Natural killer cell (primary cell): ENCODE measurements around the gene MTF2. TPM values are rescaled to one million over a fixed set of nuclear protein-coding genes. Genes with fewer than 3 reads are reported as not detected.
"Not testable (repeated sequence)": the region's sequence is repeated elsewhere in the genome, so short reads cannot be mapped to it uniquely, and the experiment has no call there.

ENCODE experiments used
- ATAC-seq, 3 donors: fragments of 150-1000 bp in 2 of 3; fragments of 200-7000 bp in 1 of 3; cut with Tn5 transposase; 1 replicate in 1 of 3; 2 replicates in 2 of 3; pipeline ENCODE4 v1.10.0; 2021; ENCODE audit warnings: mild to moderate bottlenecking in 2 of 3, moderate library complexity in 2 of 3
- DNase-seq, 2 donors: peaks; one replicate each; pipeline versions ENCODE4 v3.0.0 to v3.0.0-alpha.2; 2013 to 2021; ENCODE audit warnings: mixed read lengths in 1 of 2
- H3K27ac ChIP-seq: one replicate; pipeline ENCODE4 v1.5.1; 2013; ENCODE audit warnings: mild to moderate bottlenecking, low read length
- H3K27me3 ChIP-seq: one replicate; pipeline ENCODE4 v1.6.1; 2013; ENCODE audit warnings: low read length; ENCODE audit not compliant: control insufficient read depth, insufficient read depth
- H3K36me3 ChIP-seq: one replicate; pipeline ENCODE4 v1.6.1; 2013; ENCODE audit warnings: low read length; ENCODE audit not compliant: control insufficient read depth, insufficient read depth
- H3K4me1 ChIP-seq: one replicate; pipeline ENCODE4 v1.6.1; 2013; ENCODE audit warnings: low read length; ENCODE audit not compliant: control insufficient read depth, insufficient read depth
- H3K4me3 ChIP-seq: one replicate; pipeline ENCODE4 v1.5.1; 2013; ENCODE audit warnings: low read length
- H3K9me3 ChIP-seq: one replicate; pipeline ENCODE4 v1.6.1; 2013; ENCODE audit warnings: low read length; ENCODE audit not compliant: control insufficient read depth, insufficient read depth
- H3K27ac Mint-ChIP-seq, 2 donors: one replicate each; pipeline ENCODE4 v1.8.0; 2022; ENCODE audit warnings: mild to moderate bottlenecking in 2 of 2, mixed read lengths in 2 of 2, moderate library complexity in 1 of 2
- H3K27me3 Mint-ChIP-seq, 2 donors: one replicate each; pipeline ENCODE4 v1.8.0; 2022; ENCODE audit warnings: low read depth in 2 of 2, mixed read lengths in 2 of 2
- H3K36me3 Mint-ChIP-seq: one replicate; pipeline ENCODE4 v1.8.0; 2022; ENCODE audit warnings: mixed read lengths
- H3K4me1 Mint-ChIP-seq, 2 donors: one replicate each; pipeline ENCODE4 v1.8.0; 2022; ENCODE audit warnings: mixed read lengths in 2 of 2
- H3K4me3 Mint-ChIP-seq: one replicate; pipeline ENCODE4 v1.8.0; 2022; ENCODE audit warnings: mild to moderate bottlenecking, moderate library complexity, mixed read lengths
- H3K9me3 Mint-ChIP-seq, 2 donors: one replicate each; pipeline ENCODE4 v1.8.0; 2022; ENCODE audit warnings: mixed read lengths in 2 of 2
- WGBS: methylation state at CpG from one replicate; pipeline ENCODE4 v1.1.7; 2013; ENCODE audit warnings: missing lambda C conversion rate; ENCODE audit not compliant: insufficient coverage; 5-methylcytosine and 5-hydroxymethylcytosine counted together
- intact Hi-C: fragments of 100-400 bp; cut with micrococcal nuclease; formaldehyde crosslinking; loops from one replicate; pipeline ENCODE4 v1.14.2; 2022
- total RNA-seq, 4 donors: library from RNA; stranded (reverse); fragments of 120-200 nt in 1 of 4; gene quantifications; one replicate each; pipeline versions ENCODE4 v1.2.3 to v1.2.4, GENCODE V29; 2013 to 2022
- TF ChIP-seq, protein P1 (sequence below): fragments of 200-600 bp; IDR thresholded peaks from one replicate; pipeline ENCODE4 v1.8.0; 2022; ENCODE audit warnings: antibody characterized with exemption

The MTF2 gene
- total RNA-seq, 3 donors from 2014 or later (not counting 1 experiment from before 2014, with no cell fraction given) = 46.1 to 65.7 (median 47.8) TPM

DNA sequence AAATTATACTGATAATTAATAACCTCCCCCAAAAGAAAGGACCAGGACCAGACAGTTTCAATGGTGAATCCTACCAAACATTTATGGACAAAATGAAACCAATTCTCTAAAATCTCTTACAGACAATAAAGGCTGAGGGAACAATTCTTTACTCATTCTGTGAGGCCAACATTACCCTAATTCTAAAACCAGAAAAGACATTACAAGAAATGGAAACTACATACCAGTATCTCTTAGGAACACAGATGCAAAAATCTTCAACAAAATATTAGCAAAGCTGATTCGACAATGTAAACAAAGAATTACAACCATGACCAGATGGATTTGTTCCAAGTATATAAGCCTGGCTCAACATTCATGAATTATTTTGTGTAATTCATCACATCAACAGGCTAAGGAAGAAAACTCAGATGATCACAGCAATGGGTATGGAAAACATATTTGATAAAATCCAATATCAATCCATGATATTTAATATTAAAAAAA, 92.5 kb downstream of the MTF2 start:
- no peaks in the 10 kb centered on the region for H3K9me3 Mint-ChIP-seq
- peak overlapping the region; percentile 80 to 88 for H3K27ac Mint-ChIP-seq
- H3K36me3 ChIP-seq = no peaks in the 10 kb centered on the region
- TF ChIP-seq, protein P1, sequence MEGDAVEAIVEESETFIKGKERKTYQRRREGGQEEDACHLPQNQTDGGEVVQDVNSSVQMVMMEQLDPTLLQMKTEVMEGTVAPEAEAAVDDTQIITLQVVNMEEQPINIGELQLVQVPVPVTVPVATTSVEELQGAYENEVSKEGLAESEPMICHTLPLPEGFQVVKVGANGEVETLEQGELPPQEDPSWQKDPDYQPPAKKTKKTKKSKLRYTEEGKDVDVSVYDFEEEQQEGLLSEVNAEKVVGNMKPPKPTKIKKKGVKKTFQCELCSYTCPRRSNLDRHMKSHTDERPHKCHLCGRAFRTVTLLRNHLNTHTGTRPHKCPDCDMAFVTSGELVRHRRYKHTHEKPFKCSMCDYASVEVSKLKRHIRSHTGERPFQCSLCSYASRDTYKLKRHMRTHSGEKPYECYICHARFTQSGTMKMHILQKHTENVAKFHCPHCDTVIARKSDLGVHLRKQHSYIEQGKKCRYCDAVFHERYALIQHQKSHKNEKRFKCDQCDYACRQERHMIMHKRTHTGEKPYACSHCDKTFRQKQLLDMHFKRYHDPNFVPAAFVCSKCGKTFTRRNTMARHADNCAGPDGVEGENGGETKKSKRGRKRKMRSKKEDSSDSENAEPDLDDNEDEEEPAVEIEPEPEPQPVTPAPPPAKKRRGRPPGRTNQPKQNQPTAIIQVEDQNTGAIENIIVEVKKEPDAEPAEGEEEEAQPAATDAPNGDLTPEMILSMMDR = no peak
- DNase-seq (no peak), ATAC-seq (peak in 1 of 3 donors; percentile 15)
- H3K4me3 ChIP-seq = peak overlapping the region; percentile 0
- intact Hi-C loops = no loop called here
- no peaks in the 10 kb centered on the region for H3K27me3 Mint-ChIP-seq
- H3K27ac ChIP-seq = no peak overlapping the region
- 57% methylated on average over 1 of the region's 1 CpG for WGBS
- H3K36me3 Mint-ChIP-seq = no peaks in the 10 kb centered on the region
- H3K9me3 ChIP-seq = no peaks in the 10 kb centered on the region
- peak overlapping the region; percentile 93 for H3K4me3 Mint-ChIP-seq
- peaks cover 65 to 74% of the 10 kb centered on the region in 2 donors for H3K4me1 Mint-ChIP-seq
- H3K4me1 ChIP-seq = peaks cover 15% of the 10 kb centered on the region
- H3K27me3 ChIP-seq = no peaks in the 10 kb centered on the region

DNA sequence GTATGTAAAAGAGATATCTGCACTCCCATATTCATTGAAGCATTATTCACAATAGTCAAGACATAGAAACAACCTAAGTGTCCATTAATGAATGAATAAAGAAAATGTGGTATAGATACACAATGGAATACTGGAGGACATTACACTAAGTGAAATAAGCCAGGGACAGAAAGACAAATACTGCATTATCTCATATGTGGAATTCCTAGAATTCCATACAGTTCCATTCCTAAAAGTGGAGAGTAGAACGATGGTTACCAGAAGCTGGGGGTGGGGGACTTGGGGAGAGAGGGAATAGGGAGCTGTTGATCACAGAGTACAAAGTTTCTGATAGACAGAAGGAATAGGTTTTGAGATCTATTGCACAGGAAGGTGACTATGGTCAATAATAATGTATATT, 93.7 kb downstream of the MTF2 start:
- H3K36me3 Mint-ChIP-seq = no peaks in the 10 kb centered on the region
- Histone ChIP-seq H3K27ac (no peak overlapping the region), H3K27me3 (no peaks in the 10 kb centered on the region), H3K4me1 (peaks cover 21% of the 10 kb centered on the region), H3K9me3 (no peaks in the 10 kb centered on the region), H3K36me3 (peaks cover 5% of the 10 kb centered on the region), H3K4me3 (no peak overlapping the region)
- H3K27ac Mint-ChIP-seq = peak overlapping the region in 1 of 2 donors; percentile 88
- peak overlapping the region; percentile 61 for H3K4me3 Mint-ChIP-seq
- intact Hi-C loops = no loop called here
- H3K4me1 Mint-ChIP-seq = peaks cover 63 to 67% of the 10 kb centered on the region in 2 donors
- TF ChIP-seq, protein P1 = no peak
- 88% methylated on average over 1 of the region's 1 CpG for WGBS
- no peak for ATAC-seq
- H3K27me3 Mint-ChIP-seq = no peaks in the 10 kb centered on the region
- no peaks in the 10 kb centered on the region for H3K9me3 Mint-ChIP-seq
- DNase-seq = no peak

DNA sequence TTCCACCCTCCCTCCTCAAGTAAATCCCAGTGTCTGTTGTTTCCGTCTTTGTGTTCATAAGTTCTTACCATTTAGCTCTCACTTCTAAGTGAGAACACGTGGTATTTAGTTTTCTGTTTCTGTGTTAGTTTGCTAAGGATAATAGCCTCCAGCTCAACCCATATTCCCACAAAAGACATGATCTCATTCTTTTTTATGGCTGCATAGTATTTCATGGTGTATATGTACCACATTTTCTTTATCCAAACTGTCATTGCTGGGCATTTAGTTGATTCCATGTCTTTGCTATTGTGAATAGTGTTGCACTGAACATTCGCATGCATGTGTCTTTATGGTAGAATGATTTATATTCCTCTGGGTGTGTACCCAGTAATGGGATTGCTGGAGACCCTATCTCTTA, 95.6 kb downstream of the MTF2 start:
- H3K4me1 ChIP-seq = peaks cover 33% of the 10 kb centered on the region
- intact Hi-C loops, DNase-seq, H3K4me3 ChIP-seq, H3K27ac ChIP-seq, H3K9me3 ChIP-seq, H3K27me3 ChIP-seq, H3K4me3 Mint-ChIP-seq, ATAC-seq, H3K9me3 Mint-ChIP-seq, H3K27me3 Mint-ChIP-seq, H3K36me3 Mint-ChIP-seq: not testable (repeated sequence)
- H3K36me3 ChIP-seq = peaks cover 10% of the 10 kb centered on the region
- WGBS = 60% methylated on average over 1 of the region's 3 CpGs
- H3K27ac Mint-ChIP-seq = peak overlapping the region in 1 of 2 donors; percentile 43
- peaks cover 59 to 67% of the 10 kb centered on the region in 2 donors for H3K4me1 Mint-ChIP-seq

DNA sequence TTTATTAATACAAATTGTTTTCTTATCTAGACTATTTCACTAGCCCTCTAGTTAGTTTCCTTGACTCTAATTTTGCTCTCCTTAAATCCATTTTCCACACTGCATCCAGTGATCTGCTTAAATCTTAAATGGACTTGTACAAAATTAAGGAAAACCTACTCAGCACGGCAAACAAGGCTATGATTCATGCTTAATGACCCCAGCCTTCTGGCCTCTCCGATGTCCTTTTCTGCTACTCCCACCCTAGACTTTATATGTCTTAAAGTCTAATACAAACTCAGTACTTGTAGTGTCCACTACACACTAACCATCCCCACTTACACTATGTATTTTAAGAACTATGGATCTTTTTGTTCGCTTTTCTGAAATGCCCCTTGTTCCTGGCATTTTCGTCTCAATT, 98.9 kb downstream of the MTF2 start:
- peak overlapping the region; percentile 0 for H3K4me3 ChIP-seq
- no peak for ATAC-seq

More for the DNA sequence above, 98.9 kb downstream of the MTF2 start:
- Histone ChIP-seq H3K27me3 (no peaks in the 10 kb centered on the region), H3K9me3 (no peaks in the 10 kb centered on the region), H3K36me3 (peaks cover 10% of the 10 kb centered on the region), H3K4me1 (peaks cover 29% of the 10 kb centered on the region), H3K27ac (no peak overlapping the region)
- intact Hi-C loops = no loop called here
- H3K27me3 Mint-ChIP-seq = no peaks in the 10 kb centered on the region
- no peaks in the 10 kb centered on the region for H3K9me3 Mint-ChIP-seq
- H3K27ac Mint-ChIP-seq = peak overlapping the region; percentile 95
- no peak for DNase-seq
- TF ChIP-seq, protein P1 = no peak
- peak overlapping the region; percentile 89 for H3K4me3 Mint-ChIP-seq
- WGBS = 74% methylated on average over 4 of the region's 4 CpGs
- H3K36me3 Mint-ChIP-seq = no peaks in the 10 kb centered on the region
- peaks cover 49 to 63% of the 10 kb centered on the region in 2 donors for H3K4me1 Mint-ChIP-seq
